RPMI8226 (cell line): ENCODE results near the gene NCBP2L.

ENCODE experiments used
- DNase-seq: peaks from one replicate; pipeline ENCODE4 v3.0.0-alpha.2; 2015

Gene NCBP2L

GRCh38 chrX:107818900-107819521 lies 41.5 kb downstream of the NCBP2L start:
- no peak for DNase-seq

- DNase-seq: no peak
Observed at GRCh38 chrX:107823042-107823441, 45.5 kb downstream of the NCBP2L start.

GRCh38 chrX:107823456-107823855 lies 45.9 kb downstream of the NCBP2L start:
- no peak for DNase-seq

GRCh38 chrX:107825698-107826237 lies 48.2 kb downstream of the NCBP2L start, which contains the start of gene MID2:
MID2 (plus strand) TSS chrX:107825866; CDS start chrX:107826427, 561 bp downstream.
- peak; percentile 50 for DNase-seq

- DNase-seq: peak; percentile 28
Observed at GRCh38 chrX:107826238-107827029, 48.9 kb downstream of the NCBP2L start.

- no peak for DNase-seq
Observed at GRCh38 chrX:107827030-107827831, 49.7 kb downstream of the NCBP2L start.

- no peak for DNase-seq
Observed at GRCh38 chrX:107827852-107828251, 50.3 kb downstream of the NCBP2L start.

- no peak for DNase-seq
Observed at GRCh38 chrX:107829878-107830277, 52.3 kb downstream of the NCBP2L start.

GRCh38 chrX:107831071-107831730 lies 53.7 kb downstream of the NCBP2L start:
- DNase-seq: no peak

- no peak for DNase-seq
Observed at GRCh38 chrX:107834275-107835201, 57.0 kb downstream of the NCBP2L start.

GRCh38 chrX:107836958-107837357 lies 59.4 kb downstream of the NCBP2L start:
- no peak for DNase-seq

- DNase-seq: no peak
Observed at GRCh38 chrX:107840971-107841370, 63.4 kb downstream of the NCBP2L start.

- no peak for DNase-seq
Observed at GRCh38 chrX:107842715-107843400, 65.3 kb downstream of the NCBP2L start.
